ENCODE results near the gene QSOX1.

The QSOX1 gene

DNA sequence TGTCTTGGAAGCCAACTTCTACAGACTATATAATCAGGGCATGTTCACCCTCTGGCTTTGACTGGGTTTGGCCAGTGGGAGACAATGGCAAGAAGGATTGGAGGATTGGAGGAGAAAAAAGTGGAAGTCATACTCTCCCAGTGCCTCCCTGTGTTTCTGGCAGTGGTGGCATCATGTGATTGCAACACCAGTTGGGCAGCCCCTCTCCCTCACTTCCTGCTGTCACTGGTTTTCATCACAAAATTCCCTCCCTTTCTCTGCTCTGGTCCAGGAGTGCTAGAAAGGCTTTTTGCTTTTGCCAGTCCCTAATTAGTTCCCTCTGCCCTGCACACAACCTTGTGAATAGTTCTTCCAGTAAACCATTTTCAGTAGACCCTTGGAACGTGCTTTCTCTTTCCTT lies 3.7 kb upstream of the QSOX1 start:
- DNase-seq: no peak

DNA sequence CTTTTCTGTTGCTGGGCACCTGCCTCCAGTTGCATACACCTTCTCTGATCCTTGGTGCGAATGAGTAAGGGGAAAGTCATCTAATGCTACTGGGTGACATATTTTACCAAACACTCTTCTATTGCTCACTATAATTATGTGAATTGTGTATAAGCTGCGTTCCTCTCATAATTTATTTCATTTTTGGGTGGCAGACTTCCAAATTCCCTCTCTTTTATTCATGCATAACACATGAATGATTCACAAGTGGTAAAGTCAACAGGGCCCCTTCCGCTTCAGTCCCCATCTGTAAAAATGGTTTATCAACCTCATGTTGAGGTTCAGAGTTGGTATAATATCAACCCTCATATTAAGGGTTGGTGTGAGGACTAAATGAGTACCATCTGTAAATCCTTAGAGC lies 3.2 kb upstream of the QSOX1 start:
- no peak for DNase-seq

- DNase-seq: no peak
These were observed 2.1 kb upstream of the QSOX1 start for GRCh38 chr1:180152588-180152987.

DNA sequence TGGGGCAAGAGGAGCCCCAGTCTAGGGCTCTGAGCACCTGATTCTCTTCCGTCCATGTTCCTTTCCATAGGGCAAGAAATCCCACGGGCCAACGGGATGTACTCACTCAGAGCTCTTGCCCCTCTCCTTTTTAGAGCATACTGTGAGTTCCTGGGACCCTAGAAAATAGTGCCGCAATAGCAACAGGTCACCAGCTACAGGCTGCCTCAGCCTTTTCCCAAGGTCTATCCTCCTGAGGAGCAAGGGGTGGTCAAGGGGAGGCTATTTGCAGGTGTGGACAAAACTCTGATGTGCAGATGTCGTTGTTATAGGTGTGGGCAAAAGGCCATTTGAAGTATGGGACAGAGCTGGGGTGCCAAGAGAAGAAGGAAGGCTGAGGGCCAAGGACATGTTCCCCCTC lies 1.6 kb upstream of the QSOX1 start:
- no peak for DNase-seq

DNA sequence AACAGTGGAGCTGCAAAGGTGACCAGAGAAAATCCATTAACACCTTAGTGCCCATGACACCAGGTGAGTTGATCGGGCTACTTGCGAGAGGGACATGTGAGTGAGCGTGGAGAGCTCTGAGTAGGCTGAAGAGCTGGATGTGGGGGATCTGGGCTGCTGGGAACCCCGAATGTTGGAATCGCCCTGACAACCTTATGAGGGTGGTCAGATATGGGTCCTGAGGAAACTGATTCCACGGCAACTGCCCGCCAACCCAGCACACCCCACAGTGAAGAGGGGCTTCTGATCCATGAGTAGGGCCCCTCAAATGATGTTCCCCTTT lies 705 bp upstream of the QSOX1 start:
- DNase-seq: no peak

- DNase-seq: no peak
These were observed 563 bp downstream of the QSOX1 start for GRCh38 chr1:180155182-180155682.

GRCh38 chr1:180156201-180156600 lies 1.5 kb downstream of the QSOX1 start:
- DNase-seq: no peak

GRCh38 chr1:180156631-180157091 lies 2.0 kb downstream of the QSOX1 start:
- DNase-seq: no peak

DNA sequence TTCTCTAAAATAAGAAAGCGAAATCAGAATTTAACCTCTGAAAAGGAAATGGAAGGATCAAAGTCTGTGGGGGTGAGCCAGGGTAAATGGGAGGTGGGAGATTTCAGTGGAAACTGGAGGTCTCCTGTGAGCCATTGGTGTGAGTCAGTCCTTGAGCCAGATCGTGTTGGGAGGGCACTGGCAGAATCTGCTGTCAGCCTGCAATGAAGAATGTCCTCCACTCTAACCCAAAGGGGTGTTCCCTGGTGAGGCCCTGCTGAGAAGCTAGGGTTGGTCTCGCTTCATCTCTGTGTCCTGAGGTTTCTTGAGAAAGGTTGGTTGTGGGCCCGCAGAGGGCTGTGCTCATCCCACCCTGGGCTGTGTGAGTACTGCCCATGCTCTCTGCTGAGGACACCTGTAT lies 2.4 kb downstream of the QSOX1 start:
- no peak for DNase-seq

- DNase-seq: no peak
These were observed 2.9 kb downstream of the QSOX1 start for GRCh38 chr1:180157576-180158057.

DNA sequence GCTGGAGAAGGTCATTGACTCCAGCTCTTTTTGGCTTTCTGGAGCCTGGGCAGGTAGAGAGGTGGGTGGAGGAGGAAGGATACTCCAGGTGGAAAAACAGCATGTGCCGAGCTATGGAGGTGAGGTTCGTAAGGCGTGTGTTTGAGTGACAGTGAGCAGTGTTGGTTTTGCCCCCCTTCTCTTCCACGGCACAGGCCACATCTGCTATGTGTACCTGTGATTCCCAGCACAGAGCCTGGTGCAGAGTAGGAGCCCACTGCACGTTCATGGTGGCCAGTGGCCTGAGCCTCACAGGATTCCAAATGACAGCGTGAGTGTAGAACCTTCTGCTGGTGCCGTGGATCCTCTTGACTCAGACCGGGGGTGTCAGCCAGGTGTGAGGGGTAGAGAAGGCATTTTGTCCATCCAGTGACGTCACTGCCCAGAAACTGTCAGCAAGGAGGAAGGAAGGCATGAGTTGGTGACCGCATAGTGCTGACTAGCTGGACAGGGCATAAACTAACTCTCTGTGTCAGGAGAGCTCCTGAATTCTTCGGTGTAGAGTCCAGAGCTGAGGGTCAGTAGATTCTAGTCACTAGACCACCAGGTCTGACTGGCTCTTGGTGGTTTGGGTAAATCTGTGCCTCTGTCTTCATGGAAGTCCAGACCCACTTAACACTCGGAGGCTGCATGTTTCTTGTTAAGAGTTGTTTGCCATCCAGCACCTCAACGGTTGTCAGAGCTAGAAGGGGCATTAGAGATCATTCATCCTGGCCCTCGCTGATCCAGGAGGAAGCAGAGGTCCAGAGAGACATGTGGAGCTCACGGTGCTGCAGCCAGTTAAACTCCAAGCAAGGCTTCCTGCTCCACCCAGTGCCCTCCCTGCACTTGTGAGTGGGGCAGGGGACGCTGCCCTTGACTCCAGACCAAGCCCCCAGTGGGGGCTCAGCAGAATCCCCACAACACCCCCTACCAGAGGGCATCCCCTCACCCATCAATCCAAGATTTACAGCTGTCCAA lies 3.8 kb downstream of the QSOX1 start:
- no peak for DNase-seq

DNA sequence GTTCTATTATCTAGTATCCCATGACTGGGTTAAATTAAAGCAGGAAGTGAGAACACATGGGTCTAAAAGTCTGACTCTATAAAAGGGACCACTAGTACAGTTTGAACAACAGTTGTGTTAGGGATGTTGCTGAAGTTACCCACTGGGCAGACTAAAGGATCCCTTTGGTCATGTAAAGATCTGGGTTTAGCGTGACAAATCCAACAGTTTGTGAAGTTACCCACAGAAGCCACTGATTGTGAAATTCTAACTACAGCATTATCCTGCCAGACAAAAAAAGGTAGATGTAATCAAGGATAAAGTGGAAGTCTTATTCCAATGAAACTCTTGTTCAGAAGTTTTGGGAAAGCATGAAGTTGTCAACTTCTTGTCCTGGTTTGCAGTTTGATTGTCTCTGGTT lies 5.7 kb downstream of the QSOX1 start:
- no peak for DNase-seq

GRCh38 chr1:180163041-180163440 lies 8.4 kb downstream of the QSOX1 start:
- DNase-seq: no peak

- no peak for DNase-seq
These were observed 10.4 kb downstream of the QSOX1 start for GRCh38 chr1:180165096-180165495.

DNA sequence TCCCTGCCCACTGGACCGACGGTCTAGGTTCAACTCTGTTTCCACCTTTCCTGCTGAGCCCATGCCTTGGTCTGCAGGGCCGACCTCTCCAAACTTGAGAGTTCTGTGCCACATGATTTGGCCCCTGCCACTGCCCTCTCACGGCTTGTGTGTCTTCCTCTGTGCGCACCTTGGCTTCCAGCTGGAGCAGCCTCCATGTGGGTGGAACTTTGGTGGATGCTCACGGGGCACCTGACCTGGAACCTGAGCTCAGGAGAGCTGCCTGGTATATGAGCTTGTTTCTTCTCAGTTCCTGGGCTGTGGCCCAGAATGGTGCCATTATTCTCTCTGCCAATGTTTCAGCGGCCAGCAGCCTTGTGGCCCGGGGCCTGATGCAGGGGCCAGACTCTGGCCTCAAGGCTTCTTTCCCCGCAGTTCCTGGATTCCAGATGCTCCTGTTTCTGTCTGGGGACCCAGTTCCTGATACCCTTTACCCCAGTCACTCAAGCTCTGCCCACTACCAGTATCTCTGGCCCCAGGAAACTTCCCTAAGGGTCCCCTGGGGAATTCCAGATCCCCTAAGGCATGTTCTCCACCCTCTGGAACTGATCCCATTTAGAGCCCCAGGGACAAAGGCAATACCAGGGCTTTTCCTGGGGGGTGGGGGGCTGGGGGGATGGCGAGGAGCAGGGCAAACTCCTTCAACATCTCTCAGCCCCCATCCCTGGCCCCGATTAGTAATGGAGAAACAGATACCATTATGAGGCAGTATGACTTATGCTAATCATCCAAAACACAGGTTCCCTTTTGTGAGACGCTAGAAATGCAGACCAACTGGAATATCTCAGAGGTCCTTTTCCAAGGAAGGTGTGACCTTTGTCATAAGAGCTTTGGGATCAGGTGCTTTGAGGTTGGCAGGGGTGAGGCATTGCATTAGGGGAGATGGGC lies 11.1 kb downstream of the QSOX1 start:
- no peak for DNase-seq

DNA sequence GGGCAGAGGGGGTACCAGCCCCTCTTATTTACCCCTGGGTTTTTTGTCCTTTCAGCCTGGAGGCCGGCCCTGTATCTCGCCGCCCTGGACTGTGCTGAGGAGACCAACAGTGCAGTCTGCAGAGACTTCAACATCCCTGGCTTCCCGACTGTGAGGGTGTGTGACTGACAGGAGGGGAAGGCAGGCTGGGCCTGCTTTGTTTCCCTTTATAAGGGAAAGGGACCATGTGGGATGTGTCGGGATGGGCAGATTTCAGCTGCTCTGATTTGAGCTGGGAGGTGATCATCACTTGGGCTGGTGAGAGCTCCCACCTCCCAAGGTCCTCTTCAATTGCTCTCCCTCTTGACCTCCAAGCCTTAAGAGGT lies 11.7 kb downstream of the QSOX1 start:
- DNase-seq: no peak

DNA sequence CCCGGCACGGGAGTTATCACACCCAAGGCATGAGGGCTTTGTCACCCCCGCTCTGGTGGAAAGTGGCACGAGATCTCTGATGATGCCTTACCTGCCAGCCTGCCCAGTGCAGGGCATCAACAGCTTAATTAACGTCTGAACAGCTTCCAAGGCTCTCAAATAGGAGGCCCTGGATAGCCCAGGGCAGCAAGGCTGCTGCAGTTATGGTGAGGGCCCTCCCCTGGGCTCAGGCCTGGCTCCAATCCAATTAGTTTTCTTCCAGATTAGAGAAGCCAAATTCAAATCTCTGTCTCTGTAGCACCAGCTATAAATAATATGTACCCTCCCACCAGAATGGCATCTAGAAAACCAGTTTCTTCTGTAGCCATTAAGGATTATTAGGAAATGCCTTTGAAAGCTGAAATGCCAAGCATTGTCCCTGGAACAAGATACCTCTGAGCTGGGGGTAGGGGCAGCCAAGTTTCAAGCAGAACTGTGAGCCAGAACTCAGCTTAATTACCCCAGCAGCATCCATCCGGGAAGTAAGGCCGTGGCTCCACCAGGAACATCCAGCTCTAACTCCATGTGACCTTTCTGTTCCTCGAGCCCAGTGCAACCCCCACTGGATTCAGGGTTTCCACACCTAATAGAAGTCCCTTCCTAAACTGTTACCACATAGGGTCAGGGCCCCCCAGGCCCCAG lies 12.5 kb downstream of the QSOX1 start:
- no peak for DNase-seq

GRCh38 chr1:180167721-180168467 lies 13.2 kb downstream of the QSOX1 start:
- no peak for DNase-seq

DNA sequence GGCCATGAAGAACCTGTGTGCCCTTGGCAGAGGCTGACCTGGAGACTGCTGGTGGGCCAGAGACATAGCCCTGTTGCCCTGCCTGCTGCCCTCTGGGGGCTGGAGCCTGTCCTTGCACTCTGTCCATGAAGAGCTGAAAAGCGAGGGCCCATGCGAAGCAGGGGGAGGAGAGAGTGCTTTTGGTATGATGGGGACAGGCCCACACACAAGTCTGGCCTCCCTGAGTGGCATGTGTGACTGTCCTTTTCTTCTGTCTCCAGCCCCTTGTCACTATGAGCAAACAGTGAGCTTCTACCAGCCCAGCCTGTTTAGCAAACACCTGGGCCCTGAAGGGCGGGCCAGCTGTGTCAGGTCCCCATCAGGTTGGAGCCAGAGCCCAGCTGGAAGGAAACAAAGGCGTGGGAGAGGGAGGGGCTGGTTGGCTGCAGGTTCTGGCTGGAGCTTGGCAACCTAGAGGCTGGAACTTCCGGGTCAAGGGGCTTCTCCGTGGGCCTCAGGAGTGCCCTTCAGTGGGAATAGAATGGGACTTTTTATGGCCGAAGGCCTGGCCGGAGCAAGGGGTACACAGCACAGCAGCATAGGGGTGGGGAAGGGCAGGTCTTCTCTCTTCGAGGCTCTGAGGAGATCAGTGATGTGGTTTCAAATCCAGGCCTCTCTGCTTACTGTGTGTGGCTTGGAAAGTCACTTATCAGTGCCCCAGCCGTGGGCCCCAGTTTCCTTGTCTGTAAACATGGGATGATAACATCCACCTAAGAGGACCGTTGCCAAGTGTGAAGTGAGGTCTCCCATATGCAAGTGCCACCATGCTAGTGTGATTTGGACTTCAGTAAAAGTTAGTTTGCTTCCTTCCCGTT lies 14.3 kb downstream of the QSOX1 start:
- no peak for DNase-seq

DNA sequence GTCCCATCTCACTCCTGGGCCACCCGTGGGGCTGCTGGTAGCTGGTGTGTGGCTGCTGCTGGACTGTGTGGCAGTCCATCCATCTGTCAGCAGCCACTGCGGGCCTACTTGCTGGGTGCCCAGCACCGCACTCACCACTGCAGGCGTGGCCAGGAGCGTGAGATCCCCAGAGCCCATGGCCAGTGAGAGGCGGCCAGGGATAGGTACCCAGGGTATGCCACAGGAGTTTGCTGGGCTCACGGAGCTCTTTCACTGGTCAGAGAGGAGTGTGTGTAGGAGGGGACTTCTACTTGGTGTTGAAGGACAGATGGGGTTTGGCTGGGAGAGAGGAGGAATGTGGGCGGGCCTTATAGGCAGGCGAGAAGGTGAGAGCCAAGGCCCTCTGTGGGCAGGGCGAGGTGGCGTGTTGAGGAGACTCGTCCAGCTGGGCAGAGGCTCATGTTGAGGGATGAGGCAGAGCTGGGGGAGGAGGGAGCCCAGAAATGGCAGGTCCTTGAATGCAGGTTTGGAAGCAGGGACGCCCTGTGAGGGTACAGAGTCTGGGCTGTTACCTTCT lies 15.0 kb downstream of the QSOX1 start:
- DNase-seq: no peak
